GM12874 (cell line): ENCODE data around the gene THBS2.

Experiments used
- CTCF ChIP-seq: IDR thresholded peaks from 2 replicates; pipeline ENCODE4 v1.5.1; 2011; ENCODE audit warnings: low read depth, mild to moderate bottlenecking, control low read depth, low read length, moderate library complexity; ENCODE audit not compliant: insufficient read depth

The THBS2 gene

DNA sequence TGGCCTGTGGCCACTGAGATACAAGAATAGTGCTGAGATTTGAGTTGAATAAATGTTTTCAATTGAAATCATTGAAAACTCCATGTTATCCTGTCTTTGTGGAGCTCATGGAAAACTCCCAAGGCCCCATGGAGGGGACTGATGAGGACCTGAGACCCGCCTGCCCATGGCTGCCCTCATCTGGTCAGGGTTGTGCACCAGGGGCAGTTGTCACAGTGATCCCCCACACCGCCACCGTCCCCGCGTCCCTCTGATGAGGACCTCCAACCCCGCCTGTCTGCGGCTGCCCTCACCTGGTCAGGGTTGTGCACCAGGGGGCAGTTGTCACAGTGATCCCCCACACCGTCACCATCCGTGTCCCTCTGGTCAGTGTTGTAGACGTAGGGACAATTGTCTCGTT lies 27.8 kb downstream of the THBS2 start:
- no peak for TF ChIP-seq CTCF

DNA sequence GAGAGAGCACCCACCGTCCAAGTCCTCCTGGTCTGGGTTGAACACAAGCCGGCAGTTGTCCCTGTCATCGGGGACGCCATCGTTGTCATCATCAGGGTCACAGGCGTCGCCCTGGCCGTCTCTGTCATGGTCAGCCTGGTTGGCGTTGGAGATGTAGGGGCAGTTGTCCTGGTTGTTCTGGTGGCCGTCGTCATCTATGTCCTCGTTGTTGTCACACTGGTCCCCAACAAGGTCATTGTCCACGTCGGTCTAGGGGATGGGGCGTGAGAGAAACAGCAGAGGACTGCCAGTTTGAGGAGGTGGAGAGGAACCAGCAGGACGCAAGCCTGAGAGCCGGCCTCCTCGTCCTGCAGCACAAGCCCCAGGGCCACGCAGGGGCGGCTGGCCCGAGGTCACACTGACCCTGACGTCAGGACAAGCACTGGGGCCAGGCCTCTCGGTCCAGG lies 28.5 kb downstream of the THBS2 start:
- no peak for TF ChIP-seq CTCF

GRCh38 chr6:169224716-169225115 lies 28.9 kb downstream of the THBS2 start:
- no peak for TF ChIP-seq CTCF

- no peak for TF ChIP-seq CTCF
Observed at GRCh38 chr6:169224185-169224695, 29.4 kb downstream of the THBS2 start.

DNA sequence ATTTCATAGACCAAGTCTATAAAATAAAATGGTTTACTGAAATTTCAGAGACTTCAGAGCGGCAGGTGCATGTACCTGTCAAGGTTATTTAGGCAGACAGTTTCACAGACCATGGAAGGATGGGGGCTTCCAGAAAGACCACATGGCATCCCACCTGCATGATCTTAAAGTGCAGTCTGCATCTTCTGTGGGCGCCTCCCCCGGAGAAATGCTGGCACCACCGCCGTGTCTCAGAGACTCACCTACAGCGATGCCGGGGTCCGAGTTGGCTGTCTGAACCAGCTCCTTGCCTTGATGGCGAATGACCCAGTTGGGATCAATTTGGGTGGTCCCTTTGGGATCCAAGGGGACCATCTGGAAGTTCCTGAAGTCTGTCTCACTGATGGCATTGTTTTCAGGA lies 30.6 kb downstream of the THBS2 start:
- no peak for TF ChIP-seq CTCF

GRCh38 chr6:169222126-169222525 lies 31.5 kb downstream of the THBS2 start:
- no peak for TF ChIP-seq CTCF

DNA sequence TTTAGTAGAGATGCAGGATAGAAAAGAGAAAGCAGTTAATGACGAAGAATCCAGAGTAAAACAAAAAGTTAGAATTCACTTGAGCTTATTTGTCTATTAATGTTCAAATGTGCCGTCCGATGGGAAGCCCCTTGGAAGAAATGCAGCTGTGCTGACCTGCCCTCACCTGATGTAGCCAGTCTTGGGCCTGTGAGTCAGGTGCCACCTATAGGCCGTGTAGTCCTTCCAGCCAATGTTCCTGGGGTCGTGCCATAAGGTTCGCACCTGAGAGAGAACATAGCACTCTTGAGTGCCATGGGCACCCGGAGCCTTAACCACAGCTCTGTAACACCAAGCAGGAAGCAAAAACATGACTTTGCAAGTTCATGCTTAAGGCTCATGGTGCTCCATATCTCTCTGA lies 32.4 kb downstream of the THBS2 start:
- no peak for TF ChIP-seq CTCF
